Measurements from ENCODE around the gene SYNC. TPM values are rescaled to one million over a fixed set of nuclear protein-coding genes. Genes with fewer than 3 reads are reported as not detected.

The SYNC gene
- total and polyA plus RNA-seq, 9 of the 15 experiments (the other 6 are each of a cell fraction or from before 2014, with no cell fraction given) = 0.49 to 1.1 (median 0.87) TPM

DNA sequence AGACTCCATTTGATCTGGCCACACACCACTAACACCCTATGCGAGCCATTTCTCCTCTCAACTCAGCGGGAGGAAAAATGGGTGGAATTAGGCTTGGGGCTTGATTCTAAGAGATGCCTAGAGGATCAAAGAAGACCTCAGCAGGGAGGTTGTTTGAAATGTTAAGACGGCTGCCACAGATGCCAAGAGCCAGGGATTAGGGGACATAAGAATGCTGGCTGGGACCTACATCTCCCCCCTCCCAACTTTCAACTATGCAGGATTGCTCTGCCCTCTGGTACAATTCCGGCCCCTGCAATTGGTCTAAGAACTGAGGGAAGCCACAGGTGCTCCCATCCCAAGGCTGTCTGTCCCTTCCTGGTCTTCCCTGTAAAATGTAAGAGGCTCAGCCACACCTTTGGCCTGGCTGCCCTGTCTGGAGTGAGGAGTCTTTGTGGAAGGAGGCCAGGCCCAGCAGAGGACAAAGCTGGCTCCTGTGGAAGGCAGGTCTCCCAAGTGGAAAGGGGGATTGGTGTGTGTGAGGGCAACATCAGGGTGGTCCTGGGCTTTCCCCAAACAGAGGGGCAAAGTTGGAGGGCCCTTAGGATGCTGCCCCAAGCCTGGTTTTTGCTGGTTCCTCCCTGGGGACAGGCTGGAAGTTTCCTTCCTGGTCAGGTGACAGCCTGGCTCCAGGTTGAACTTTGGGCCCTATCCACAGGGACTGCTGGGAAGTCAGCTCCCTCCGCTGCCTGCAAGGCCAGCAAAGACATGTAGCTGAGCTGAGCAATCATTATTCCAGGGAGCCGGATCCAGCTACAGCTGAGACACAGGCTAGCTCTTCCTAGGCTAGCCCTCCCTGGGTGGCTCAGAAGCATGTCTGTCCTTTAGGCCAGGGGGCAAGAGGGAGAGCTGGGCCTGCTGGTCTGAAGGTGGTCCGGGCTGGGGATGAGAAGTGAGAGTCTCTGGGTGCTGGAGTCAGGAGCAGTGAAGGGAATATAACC is 34.5 kb upstream of the SYNC start:
- Histone ChIP-seq H3K27ac (ENCODE audit: extremely low read depth, low read depth, low read length) (no peak overlapping the region), H3K27me3 (ENCODE audit: control insufficient read depth in 2 of 2, insufficient read depth in 2 of 2, low read length in 2 of 2) (no peaks in the 10 kb centered on the region), H2AFZ (ENCODE audit: low read depth, low read length) (no peak overlapping the region), H3K79me2 (ENCODE audit: control insufficient read depth, insufficient read depth, low read length) (peaks cover 1% of the 10 kb centered on the region), H3K9ac (ENCODE audit: insufficient read depth in 1 of 2, low read depth in 2 of 2, low read length in 2 of 2) (peak overlapping the region in 1 of 2 experiments; percentile 79; a peak in 2 of 4 replicates), H3K9me3 (replicated peaks; ENCODE audit: control insufficient read depth, insufficient read depth, low read depth, low read length) (no peaks in the 10 kb centered on the region), H3K36me3 (ENCODE audit: control insufficient read depth, insufficient read depth, low read length) (no peaks in the 10 kb centered on the region), H3K4me1 (replicated peaks in 1 of 2; ENCODE audit: control insufficient read depth in 2 of 2, insufficient read depth in 2 of 2, low read length in 2 of 2) (peaks cover 13 to 22% of the 10 kb centered on the region in 2 experiments; a peak in 4 of 5 replicates), H3K9me1 (ENCODE audit: control insufficient read depth, insufficient read depth, low read length) (no peaks in the 10 kb centered on the region), H3K4me2 (ENCODE audit: insufficient read depth, low read length) (no peak overlapping the region), H3K4me3 (no peak overlapping the region), H4K20me1 (replicated peaks; ENCODE audit: control insufficient read depth, insufficient read depth, low read length) (no peaks in the 10 kb centered on the region)
- TF ChIP-seq ERF (CRISPR knock-in tag; IDR thresholded peaks at IDR 0.05) = no peak
- TF ChIP-seq ZKSCAN3 (CRISPR knock-in tag; IDR thresholded peaks at IDR 0.05) = peak; percentile 81
- TF ChIP-seq, protein P1, sequence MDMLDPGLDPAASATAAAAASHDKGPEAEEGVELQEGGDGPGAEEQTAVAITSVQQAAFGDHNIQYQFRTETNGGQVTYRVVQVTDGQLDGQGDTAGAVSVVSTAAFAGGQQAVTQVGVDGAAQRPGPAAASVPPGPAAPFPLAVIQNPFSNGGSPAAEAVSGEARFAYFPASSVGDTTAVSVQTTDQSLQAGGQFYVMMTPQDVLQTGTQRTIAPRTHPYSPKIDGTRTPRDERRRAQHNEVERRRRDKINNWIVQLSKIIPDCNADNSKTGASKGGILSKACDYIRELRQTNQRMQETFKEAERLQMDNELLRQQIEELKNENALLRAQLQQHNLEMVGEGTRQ (CRISPR knock-in tag; IDR thresholded peaks at IDR 0.05) = 0 out of 2 replicates have a peak, but pooled peaks have one; percentile 9
- no peak for ATAC-seq
- no peak for DNase-seq (ENCODE audit: extremely low read depth in 1 of 4, low spot score in 3 of 4)
- CTCF ChIA-PET (ENCODE audit: low intra/inter-chr PET ratio) = no interaction called here
- POLR2A ChIA-PET = interaction anchor here (0.9 to 1.5 kb wide), 3 partner anchors 7 to 14 kb away, joined by 3 to 5 read pairs (median 4); no protein-coding TSS in a partner anchor
- intact Hi-C loops (cut with micrococcal nuclease) (no loop called here), in situ Hi-C loops (cut with MboI) (no loop called here)
- no peak for FAIRE-seq
- WGBS (ENCODE audit: insufficient coverage, low coverage, missing lambda C conversion rate) = 75% methylated on average over 7 of the region's 7 CpGs
- BruUV-seq (replicated peaks) = no TSS peak

Measured in K562 (cell line).